Right cardiac atrium (tissue), 5 donors: ENCODE data around the gene LYPD5. TPM values are rescaled to one million over a fixed set of nuclear protein-coding genes. Genes with fewer than 3 reads are reported as not detected.
"Not testable (repeated sequence)": the region's sequence is repeated elsewhere in the genome, so short reads cannot be mapped to it uniquely, and the experiment has no call there.

Experiments
- ATAC-seq, 2 donors: fragments of 200-7000 bp; cut with Tn5 transposase; one replicate each; pipeline versions ENCODE4 v1.8.0 to v1.9.1; 2020; ENCODE audit warnings: moderate library complexity in 2 of 2, mild to moderate bottlenecking in 1 of 2
- DNase-seq, 3 donors: peaks; one replicate each; pipeline ENCODE4 v3.0.0-alpha.2; 2020
- H3K27ac ChIP-seq: one replicate; pipeline ENCODE4 v1.5.1; 2013; ENCODE audit warnings: mild to moderate bottlenecking, low read length, control low read depth, moderate library complexity
- H3K27me3 ChIP-seq: one replicate; pipeline ENCODE4 v1.6.1; 2013; ENCODE audit not compliant: control insufficient read depth, insufficient read depth
- H3K4me1 ChIP-seq: one replicate; pipeline ENCODE4 v1.6.1; 2013; ENCODE audit warnings: low read length; ENCODE audit not compliant: control insufficient read depth, insufficient read depth
- H3K4me3 ChIP-seq: one replicate; pipeline ENCODE4 v1.5.1; 2013; ENCODE audit warnings: low read length, control low read depth
- H3K9me3 ChIP-seq: one replicate; pipeline ENCODE4 v1.6.1; 2013; ENCODE audit warnings: low read length; ENCODE audit not compliant: control insufficient read depth
- WGBS: extraction: QIAGEN DNeasy Blood & Tissue Kit; methylation state at CpG from one replicate; pipeline ENCODE4 v1.1.7; 2013; 5-methylcytosine and 5-hydroxymethylcytosine counted together
- intact Hi-C, 4 donors: fragments of 100-400 bp; cut with DNase I; formaldehyde crosslinking; loops; one replicate each; pipeline versions ENCODE4 v1.11.0 to v1.14.0; 2022 to 2023
- long read RNA-seq, 4 donors: library from polyadenylated mRNA; unstranded; transcript quantifications; one replicate each; pipeline ENCODE4 v2.0.0, GENCODE V29; 2020 to 2021
- polyA plus RNA-seq: library from polyadenylated mRNA; stranded (reverse); fragments of 200-250 nt; gene quantifications from one replicate; pipeline ENCODE4 v1.2.3, GENCODE V29; 2013
- total RNA-seq, 4 donors: library from RNA; stranded (reverse); fragmentation: NEBNext Ultra II Directional; extraction: Animal tissue kit (Norgen Biotek cat#: 25700); gene quantifications; one replicate each; pipeline ENCODE4 v1.2.1, GENCODE V29; 2021
- donor health status: healthy with polysubstance abuse.
- donor health status: DM: no; HTN: yes; CAD: no.
- donor health status: DM: no; HTN: no; CAD: no.
- donor health status: DM: no; HTN: yes; CAD: no; lungs with severe emphysema.
- donor health status: DM: yes; HTN: yes; CAD: no.

LYPD5 gene
- 1 to 10 TPM in 2 of 4 donors, under 1 TPM in 2; 0.28 to 2.5 (median 0.90) TPM for total RNA-seq
- polyA plus RNA-seq: 0.34 TPM
- long read RNA-seq, donor 1, partial matches to known transcripts: 0 of 3 reads
- long read RNA-seq, donor 1, other reads (novel, unspliced or antisense): 1 of 3 reads
- long read RNA-seq, donor 2, partial matches to known transcripts: 0 of 3 reads
- long read RNA-seq, donor 2, other reads (novel, unspliced or antisense): 0 of 3 reads
- long read RNA-seq, donor 3, transcript LYPD5-201 (5 exons, 2,499 nt): minor isoform, 5 of 19 reads
- long read RNA-seq, donor 3, transcript LYPD5-202 (5 exons, 2,137 nt): minor isoform, 5 of 19 reads
- long read RNA-seq, donor 3, transcript LYPD5-203 (4 exons, 1,519 nt): major isoform, 7 of 19 reads
- long read RNA-seq, donor 3, partial matches to known transcripts: 0 of 19 reads
- long read RNA-seq, donor 3, other reads (novel, unspliced or antisense): 2 of 19 reads
- long read RNA-seq, donor 4: 0 reads

- no peaks in the 10 kb centered on the region for H3K27me3 ChIP-seq
- WGBS: 57% methylated on average over 12 of the region's 12 CpGs
These were observed at the start of gene LYPD5 for GRCh38 chr19:43802216-43802951. TSS of gene LYPD5 (minus strand) at chr19:43802447. CDS start at chr19:43802380, 67 bp downstream.

GRCh38 chr19:43848821-43849220 lies 46.6 kb upstream of the LYPD5 start:
- Histone ChIP-seq H3K27me3 (no peaks in the 10 kb centered on the region), H3K4me1 (no peaks in the 10 kb centered on the region), H3K9me3 (peaks cover 13% of the 10 kb centered on the region), H3K27ac (no peak overlapping the region), H3K4me3 (no peak overlapping the region)
- intact Hi-C loops: no loop called here
- DNase-seq (no peak), ATAC-seq (no peak)

More at GRCh38 chr19:43802216-43802951, at the start of gene LYPD5:
- Histone ChIP-seq H3K4me3 (no peak within 1 kb of the TSS), H3K27ac (no peak within 1 kb of the TSS), H3K9me3 (no peaks in the 10 kb centered on the region), H3K4me1 (peaks cover 2% of the 10 kb centered on the region)
- intact Hi-C loops: no loop called here
- no peak for ATAC-seq
- no peak for DNase-seq

GRCh38 chr19:43847884-43848283 lies 45.6 kb upstream of the LYPD5 start:
- H3K27ac ChIP-seq: no peak overlapping the region
- intact Hi-C loops: no loop called here
- H3K27me3 ChIP-seq: no peaks in the 10 kb centered on the region
- ATAC-seq: no peak
- DNase-seq: no peak
- WGBS: 90% methylated on average over 4 of the region's 4 CpGs
- no peak overlapping the region for H3K4me3 ChIP-seq
- no peaks in the 10 kb centered on the region for H3K4me1 ChIP-seq
- H3K9me3 ChIP-seq: peaks cover 12% of the 10 kb centered on the region

GRCh38 chr19:43847246-43847645 lies 45.0 kb upstream of the LYPD5 start:
- intact Hi-C loops: no loop called here
- peaks cover 14% of the 10 kb centered on the region for H3K9me3 ChIP-seq
- WGBS: 95% methylated on average over 1 of the region's 1 CpG
- no peak overlapping the region for H3K4me3 ChIP-seq
- no peak overlapping the region for H3K27ac ChIP-seq
- H3K4me1 ChIP-seq: no peaks in the 10 kb centered on the region
- no peak for ATAC-seq
- DNase-seq: no peak
- H3K27me3 ChIP-seq: no peaks in the 10 kb centered on the region

GRCh38 chr19:43842007-43842406 lies 39.8 kb upstream of the LYPD5 start:
- Histone ChIP-seq H3K9me3 (peaks cover 13% of the 10 kb centered on the region), H3K4me3 (no peak overlapping the region), H3K27ac (no peak overlapping the region), H3K27me3 (no peaks in the 10 kb centered on the region), H3K4me1 (no peaks in the 10 kb centered on the region)
- intact Hi-C loops: no loop called here
- 50% methylated on average over 2 of the region's 2 CpGs for WGBS
- ATAC-seq (no peak), DNase-seq (no peak)

GRCh38 chr19:43839139-43839538 lies 36.9 kb upstream of the LYPD5 start:
- Histone ChIP-seq H3K27me3 (no peaks in the 10 kb centered on the region), H3K9me3 (peaks cover 18% of the 10 kb centered on the region)
- intact Hi-C loops: no loop called here

GRCh38 chr19:43826787-43827754 lies 24.8 kb upstream of the LYPD5 start, which contains the start of gene ZNF283:
TSS of gene ZNF283 (plus strand) at chr19:43827321. CDS start at chr19:43833505, 6,184 bp downstream.
- intact Hi-C loops: no loop called here

More at GRCh38 chr19:43839139-43839538, 36.9 kb upstream of the LYPD5 start:
- ATAC-seq (no peak), DNase-seq (no peak)
- H3K4me3 ChIP-seq: no peak overlapping the region
- no peaks in the 10 kb centered on the region for H3K4me1 ChIP-seq
- no peak overlapping the region for H3K27ac ChIP-seq

GRCh38 chr19:43824572-43824971 lies 22.3 kb upstream of the LYPD5 start:
- H3K4me3 ChIP-seq, intact Hi-C loops, H3K27me3 ChIP-seq, H3K4me1 ChIP-seq, H3K9me3 ChIP-seq, DNase-seq, H3K27ac ChIP-seq, ATAC-seq: not testable (repeated sequence)
- 67% methylated on average over 4 of the region's 4 CpGs for WGBS

More at GRCh38 chr19:43826787-43827754, 24.8 kb upstream of the LYPD5 start, which contains the start of gene ZNF283:
- DNase-seq (peak; percentile 90 to 96 (median 95)), ATAC-seq (peak; percentile 99)
- Histone ChIP-seq H3K4me3 (peak within 1 kb of the TSS; percentile 52), H3K9me3 (no peaks in the 10 kb centered on the region), H3K4me1 (peaks cover 1% of the 10 kb centered on the region), H3K27me3 (no peaks in the 10 kb centered on the region), H3K27ac (peak within 1 kb of the TSS; percentile 66)
- 4% methylated on average over 46 of the region's 46 CpGs for WGBS

GRCh38 chr19:43823856-43824255 lies 21.6 kb upstream of the LYPD5 start:
- intact Hi-C loops, ATAC-seq: not testable (repeated sequence)

GRCh38 chr19:43820884-43821215 lies 18.6 kb upstream of the LYPD5 start:
- Histone ChIP-seq H3K27ac (no peak overlapping the region), H3K4me1 (peaks cover 2% of the 10 kb centered on the region), H3K4me3 (peak overlapping the region; percentile 30), H3K9me3 (no peaks in the 10 kb centered on the region), H3K27me3 (no peaks in the 10 kb centered on the region)
- ATAC-seq (no peak), DNase-seq (no peak)
- 33% methylated on average over 5 of the region's 5 CpGs for WGBS
- intact Hi-C loops: no loop called here

More at GRCh38 chr19:43823856-43824255, 21.6 kb upstream of the LYPD5 start:
- H3K27ac ChIP-seq, H3K27me3 ChIP-seq, H3K4me1 ChIP-seq, H3K9me3 ChIP-seq, H3K4me3 ChIP-seq, DNase-seq: not testable (repeated sequence)
- 84% methylated on average over 3 of the region's 3 CpGs for WGBS
